HG03520 (cell line): ENCODE results near the gene TFCP2L1.

ENCODE experiments used
- ATAC-seq: cut with Tn5 transposase; IDR thresholded peaks from one replicate; pipeline ENCODE4 v1.9.1; 2021; ENCODE audit warnings: mild to moderate bottlenecking, moderate library complexity; ENCODE audit not compliant: unreplicated experiment

TFCP2L1 gene

GRCh38 chr2:121244616-121245015 lies 40.4 kb downstream of the TFCP2L1 start:
- ATAC-seq = no peak

GRCh38 chr2:121243821-121244460 lies 41.1 kb downstream of the TFCP2L1 start:
- no peak for ATAC-seq

GRCh38 chr2:121242976-121243375 lies 42.0 kb downstream of the TFCP2L1 start:
- ATAC-seq = no peak

- ATAC-seq = no peak
Measured at GRCh38 chr2:121242175-121242875, 42.7 kb downstream of the TFCP2L1 start.

GRCh38 chr2:121241466-121241865 lies 43.5 kb downstream of the TFCP2L1 start:
- no peak for ATAC-seq

GRCh38 chr2:121240436-121240835 lies 44.6 kb downstream of the TFCP2L1 start:
- ATAC-seq = no peak

GRCh38 chr2:121239969-121240368 lies 45.0 kb downstream of the TFCP2L1 start:
- no peak for ATAC-seq

GRCh38 chr2:121239471-121239870 lies 45.5 kb downstream of the TFCP2L1 start:
- no peak for ATAC-seq

- ATAC-seq = no peak
Measured at GRCh38 chr2:121238828-121239227, 46.2 kb downstream of the TFCP2L1 start.

- ATAC-seq = no peak
Measured at GRCh38 chr2:121237980-121238665, 46.9 kb downstream of the TFCP2L1 start.

GRCh38 chr2:121237336-121237979 lies 47.5 kb downstream of the TFCP2L1 start:
- no peak for ATAC-seq

GRCh38 chr2:121236650-121237180 lies 48.3 kb downstream of the TFCP2L1 start:
- ATAC-seq = no peak

GRCh38 chr2:121236101-121236640 lies 48.8 kb downstream of the TFCP2L1 start:
- ATAC-seq = no peak

GRCh38 chr2:121235542-121235941 lies 49.5 kb downstream of the TFCP2L1 start:
- no peak for ATAC-seq

GRCh38 chr2:121234791-121235190 lies 50.2 kb downstream of the TFCP2L1 start:
- no peak for ATAC-seq

- ATAC-seq = no peak
Measured at GRCh38 chr2:121234144-121234543, 50.9 kb downstream of the TFCP2L1 start.

GRCh38 chr2:121233486-121234110 lies 51.4 kb downstream of the TFCP2L1 start:
- ATAC-seq = no peak

GRCh38 chr2:121232626-121233265 lies 52.3 kb downstream of the TFCP2L1 start:
- no peak for ATAC-seq

- no peak for ATAC-seq
Measured at GRCh38 chr2:121231385-121232000, 53.5 kb downstream of the TFCP2L1 start.

GRCh38 chr2:121228521-121228920 lies 56.5 kb downstream of the TFCP2L1 start:
- no peak for ATAC-seq
